ENCODE measurements around the gene ENO4. TPM values are rescaled to one million over a fixed set of nuclear protein-coding genes. Genes with fewer than 3 reads are reported as not detected.

The ENO4 gene
- total RNA-seq, 1 donor from 2014 or later: not detected

GRCh38 chr10:116909307-116909706, 60.0 kb downstream of the ENO4 start:
- TF ChIP-seq, protein P1, sequence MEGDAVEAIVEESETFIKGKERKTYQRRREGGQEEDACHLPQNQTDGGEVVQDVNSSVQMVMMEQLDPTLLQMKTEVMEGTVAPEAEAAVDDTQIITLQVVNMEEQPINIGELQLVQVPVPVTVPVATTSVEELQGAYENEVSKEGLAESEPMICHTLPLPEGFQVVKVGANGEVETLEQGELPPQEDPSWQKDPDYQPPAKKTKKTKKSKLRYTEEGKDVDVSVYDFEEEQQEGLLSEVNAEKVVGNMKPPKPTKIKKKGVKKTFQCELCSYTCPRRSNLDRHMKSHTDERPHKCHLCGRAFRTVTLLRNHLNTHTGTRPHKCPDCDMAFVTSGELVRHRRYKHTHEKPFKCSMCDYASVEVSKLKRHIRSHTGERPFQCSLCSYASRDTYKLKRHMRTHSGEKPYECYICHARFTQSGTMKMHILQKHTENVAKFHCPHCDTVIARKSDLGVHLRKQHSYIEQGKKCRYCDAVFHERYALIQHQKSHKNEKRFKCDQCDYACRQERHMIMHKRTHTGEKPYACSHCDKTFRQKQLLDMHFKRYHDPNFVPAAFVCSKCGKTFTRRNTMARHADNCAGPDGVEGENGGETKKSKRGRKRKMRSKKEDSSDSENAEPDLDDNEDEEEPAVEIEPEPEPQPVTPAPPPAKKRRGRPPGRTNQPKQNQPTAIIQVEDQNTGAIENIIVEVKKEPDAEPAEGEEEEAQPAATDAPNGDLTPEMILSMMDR (IDR thresholded peaks at IDR 0.05; ENCODE audit: insufficient read depth, low read length, severe bottlenecking): no peak
- peaks cover 1% of the 10 kb centered on the region for H3K36me3 ChIP-seq (ENCODE audit: control insufficient read depth, insufficient read depth, low read length)
- FAIRE-seq (no peak), DNase-seq (ENCODE audit: low read depth) (no peak)
- H3K4me3 ChIP-seq (ENCODE audit: low read depth, low read length): no peak overlapping the region
- no peaks in the 10 kb centered on the region for H3K27me3 ChIP-seq (ENCODE audit: control insufficient read depth, insufficient read depth, low read length)

- Histone ChIP-seq H3K36me3 (ENCODE audit: control insufficient read depth, insufficient read depth, low read length) (peaks cover 1% of the 10 kb centered on the region), H3K27me3 (ENCODE audit: control insufficient read depth, insufficient read depth, low read length) (no peaks in the 10 kb centered on the region), H3K4me3 (ENCODE audit: low read depth, low read length) (no peak overlapping the region)
- DNase-seq (ENCODE audit: low read depth): no peak
- no peak for FAIRE-seq
- TF ChIP-seq, protein P1 (IDR thresholded peaks at IDR 0.05; ENCODE audit: insufficient read depth, low read length, severe bottlenecking): no peak
Observed at GRCh38 chr10:116910910-116911309, 61.6 kb downstream of the ENO4 start.

- H3K4me3 ChIP-seq (ENCODE audit: low read depth, low read length): no peak overlapping the region
- no peaks in the 10 kb centered on the region for H3K27me3 ChIP-seq (ENCODE audit: control insufficient read depth, insufficient read depth, low read length)
- TF ChIP-seq, protein P1 (IDR thresholded peaks at IDR 0.05; ENCODE audit: insufficient read depth, low read length, severe bottlenecking): no peak
- FAIRE-seq (no peak), DNase-seq (ENCODE audit: low read depth) (no peak)
- H3K36me3 ChIP-seq (ENCODE audit: control insufficient read depth, insufficient read depth, low read length): peaks cover 1% of the 10 kb centered on the region
Observed at GRCh38 chr10:116912162-116912561, 62.9 kb downstream of the ENO4 start.

GRCh38 chr10:116913695-116914094, 64.4 kb downstream of the ENO4 start:
- TF ChIP-seq, protein P1 (IDR thresholded peaks at IDR 0.05; ENCODE audit: insufficient read depth, low read length, severe bottlenecking): no peak
- Histone ChIP-seq H3K27me3 (ENCODE audit: control insufficient read depth, insufficient read depth, low read length) (no peaks in the 10 kb centered on the region), H3K4me3 (ENCODE audit: low read depth, low read length) (no peak overlapping the region), H3K36me3 (ENCODE audit: control insufficient read depth, insufficient read depth, low read length) (peaks cover 1% of the 10 kb centered on the region)
- FAIRE-seq (no peak), DNase-seq (ENCODE audit: low read depth) (no peak)

GRCh38 chr10:116915340-116915739, 66.0 kb downstream of the ENO4 start:
- Histone ChIP-seq H3K27me3 (ENCODE audit: control insufficient read depth, insufficient read depth, low read length) (no peaks in the 10 kb centered on the region), H3K4me3 (ENCODE audit: low read depth, low read length) (no peak overlapping the region), H3K36me3 (ENCODE audit: control insufficient read depth, insufficient read depth, low read length) (peaks cover 1% of the 10 kb centered on the region)
- TF ChIP-seq, protein P1 (IDR thresholded peaks at IDR 0.05; ENCODE audit: insufficient read depth, low read length, severe bottlenecking): no peak
- FAIRE-seq (no peak), DNase-seq (ENCODE audit: low read depth) (no peak)

DNA sequence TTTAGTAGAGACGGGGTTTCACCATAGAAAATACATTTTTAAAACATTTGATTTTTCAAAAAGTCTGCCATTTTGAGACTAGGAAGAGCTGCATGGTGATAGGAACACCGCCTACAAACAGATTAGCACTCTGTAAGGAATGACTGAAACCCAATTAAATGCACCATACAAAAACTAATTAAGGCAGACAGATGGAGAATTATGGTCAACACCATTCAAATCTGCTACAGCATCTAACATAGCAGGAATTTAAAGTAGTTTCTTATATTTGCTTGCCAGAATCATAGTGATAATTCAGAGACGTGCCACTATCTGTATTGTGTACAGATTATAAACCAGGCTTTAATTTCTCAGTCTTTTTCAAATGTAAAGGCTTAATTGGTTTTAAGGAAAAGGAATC, 68.2 kb downstream of the ENO4 start:
- peaks cover 2% of the 10 kb centered on the region for H3K36me3 ChIP-seq (ENCODE audit: control insufficient read depth, insufficient read depth, low read length)
- TF ChIP-seq, protein P1 (IDR thresholded peaks at IDR 0.05; ENCODE audit: insufficient read depth, low read length, severe bottlenecking): no peak
- DNase-seq (ENCODE audit: low read depth) (no peak), FAIRE-seq (no peak)
- H3K27me3 ChIP-seq (ENCODE audit: control insufficient read depth, insufficient read depth, low read length): no peaks in the 10 kb centered on the region
- H3K4me3 ChIP-seq (ENCODE audit: low read depth, low read length): no peak overlapping the region

Data from bronchial epithelial cell (primary cell).